Progenitor cell of endocrine pancreas (in vitro differentiated cells): ENCODE results near the gene TREM1. TPM values are rescaled to one million over a fixed set of nuclear protein-coding genes. Genes with fewer than 3 reads are reported as not detected.

Experiments
- DNase-seq: peaks from one replicate; pipeline ENCODE4 v3.0.0; 2021; ENCODE audit warnings: low spot score; ENCODE audit not compliant: unreplicated experiment
- H3K27ac Mint-ChIP-seq: 2 replicates; pipeline ENCODE4 v1.8.0; 2021; ENCODE audit warnings: mild to moderate bottlenecking, moderate library complexity, mixed read lengths
- H3K27me3 Mint-ChIP-seq: 2 replicates; pipeline ENCODE4 v1.8.0; 2021; ENCODE audit warnings: mixed read lengths
- H3K36me3 Mint-ChIP-seq: 2 replicates; pipeline ENCODE4 v1.8.0; 2022; ENCODE audit warnings: mixed read lengths; ENCODE audit not compliant: insufficient read depth
- H3K4me1 Mint-ChIP-seq: 2 replicates; pipeline ENCODE4 v1.8.0; 2021; ENCODE audit warnings: low read depth, mixed read lengths
- H3K4me3 Mint-ChIP-seq: 2 replicates; pipeline ENCODE4 v1.8.0; 2021; ENCODE audit warnings: low read depth, mild to moderate bottlenecking, moderate library complexity, mixed read lengths
- H3K9me3 Mint-ChIP-seq: 2 replicates; pipeline ENCODE4 v1.8.0; 2021; ENCODE audit warnings: low read depth, mixed read lengths
- CTCF ChIP-seq: fragments of 200-600 bp; sonication (generic); IDR thresholded peaks from one replicate; pipeline ENCODE4 v1.5.0; 2021; ENCODE audit warnings: antibody characterized with exemption, mild to moderate bottlenecking; ENCODE audit not compliant: unreplicated experiment
- total RNA-seq: library from RNA; stranded (reverse); gene quantifications from 2 replicates; pipeline ENCODE4 v1.2.1, GENCODE V29; 2021

Gene TREM1
- total RNA-seq, 1 donor from 2014 or later = not detected

- Mint-ChIP-seq H3K27me3 (peaks cover 41% of the 10 kb centered on the region), H3K9me3 (no peaks in the 10 kb centered on the region)
Observed at GRCh38 chr6:41274256-41274655, 12.2 kb downstream of the TREM1 start.

GRCh38 chr6:41273714-41274113, 12.8 kb downstream of the TREM1 start:
- Mint-ChIP-seq H3K9me3 (no peaks in the 10 kb centered on the region), H3K27me3 (peaks cover 41% of the 10 kb centered on the region)
- TF ChIP-seq CTCF = no peak

More at GRCh38 chr6:41274256-41274655, 12.2 kb downstream of the TREM1 start:
- Mint-ChIP-seq H3K4me1 (no peaks in the 10 kb centered on the region), H3K27ac (no peak overlapping the region), H3K4me3 (no peak overlapping the region), H3K36me3 (no peaks in the 10 kb centered on the region)
- DNase-seq = no peak
- TF ChIP-seq CTCF = no peak

GRCh38 chr6:41272591-41273240, 13.8 kb downstream of the TREM1 start:
- H3K27me3 Mint-ChIP-seq = peaks cover 41% of the 10 kb centered on the region
- H3K9me3 Mint-ChIP-seq = no peaks in the 10 kb centered on the region
- TF ChIP-seq CTCF = no peak
- no peak for DNase-seq
- H3K27ac Mint-ChIP-seq = no peak overlapping the region
- no peaks in the 10 kb centered on the region for H3K4me1 Mint-ChIP-seq
- no peak overlapping the region for H3K4me3 Mint-ChIP-seq
- no peaks in the 10 kb centered on the region for H3K36me3 Mint-ChIP-seq

More at GRCh38 chr6:41273714-41274113, 12.8 kb downstream of the TREM1 start:
- Mint-ChIP-seq H3K27ac (no peak overlapping the region), H3K4me3 (no peak overlapping the region), H3K36me3 (no peaks in the 10 kb centered on the region), H3K4me1 (no peaks in the 10 kb centered on the region)
- no peak for DNase-seq

GRCh38 chr6:41271901-41272395, 14.5 kb downstream of the TREM1 start:
- peaks cover 37% of the 10 kb centered on the region for H3K27me3 Mint-ChIP-seq
- no peak for DNase-seq
- TF ChIP-seq CTCF = no peak
- no peak overlapping the region for H3K27ac Mint-ChIP-seq
- H3K36me3 Mint-ChIP-seq = no peaks in the 10 kb centered on the region
- no peaks in the 10 kb centered on the region for H3K4me1 Mint-ChIP-seq
- H3K4me3 Mint-ChIP-seq = no peak overlapping the region
- H3K9me3 Mint-ChIP-seq = no peaks in the 10 kb centered on the region

GRCh38 chr6:41269716-41270115, 16.8 kb downstream of the TREM1 start:
- no peak for TF ChIP-seq CTCF
- Mint-ChIP-seq H3K4me3 (no peak overlapping the region), H3K27me3 (peaks cover 24% of the 10 kb centered on the region), H3K36me3 (no peaks in the 10 kb centered on the region), H3K9me3 (no peaks in the 10 kb centered on the region), H3K4me1 (no peaks in the 10 kb centered on the region), H3K27ac (no peak overlapping the region)
- no peak for DNase-seq
